Astrocyte (in vitro differentiated cells and primary cell): Measurements from ENCODE around the gene PLCH1. TPM values are rescaled to one million over a fixed set of nuclear protein-coding genes. Genes with fewer than 3 reads are reported as not detected.

Experiments used
- DNase-seq: peaks from one replicate; pipeline ENCODE4 v3.0.0-alpha.2; 2010; ENCODE audit warnings: low read depth
- FAIRE-seq: peaks from 2 replicates; lab custom pipeline; 2011; peaks lifted over from hg19 to GRCh38; lab: Jason Lieb, UNC
- H2AFZ ChIP-seq: 2 replicates; pipeline ENCODE4 v1.6.0; 2012; ENCODE audit warnings: low read depth, low read length, inconsistent platforms
- H3K27ac ChIP-seq: 2 replicates; pipeline ENCODE4 v1.5.1; 2011; ENCODE audit warnings: low read depth, low read length, inconsistent platforms
- H3K27me3 ChIP-seq: 2 replicates; pipeline ENCODE4 v1.6.0; 2011; ENCODE audit warnings: low read length, inconsistent platforms; ENCODE audit not compliant: insufficient read depth
- H3K36me3 ChIP-seq: 2 replicates; pipeline ENCODE4 v1.5.1; 2011; ENCODE audit warnings: low read length, inconsistent platforms; ENCODE audit not compliant: insufficient read depth
- H3K4me1 ChIP-seq: 2 replicates; pipeline ENCODE4 v1.5.1; 2011; ENCODE audit warnings: low read length, inconsistent platforms; ENCODE audit not compliant: insufficient read depth
- H3K4me2 ChIP-seq: 2 replicates; pipeline ENCODE4 v1.6.0; 2012; ENCODE audit warnings: low read length, inconsistent platforms
- H3K4me3 ChIP-seq: 2 replicates; pipeline ENCODE4 v1.5.1; 2011; ENCODE audit warnings: low read depth, mild to moderate bottlenecking, low read length, inconsistent platforms; ENCODE audit not compliant: insufficient read depth
- H3K79me2 ChIP-seq: 2 replicates; pipeline ENCODE4 v1.6.0; 2012; ENCODE audit warnings: mild to moderate bottlenecking, low read length, inconsistent platforms; ENCODE audit not compliant: insufficient read depth
- H3K9ac ChIP-seq: 2 replicates; pipeline ENCODE4 v1.6.0; 2012; ENCODE audit warnings: mild to moderate bottlenecking, low read length, inconsistent platforms
- H3K9me3 ChIP-seq: 2 replicates; pipeline ENCODE4 v1.5.1; 2012; ENCODE audit warnings: low read depth, mild to moderate bottlenecking, low read length, inconsistent platforms; ENCODE audit not compliant: insufficient read depth
- H4K20me1 ChIP-seq: 2 replicates; pipeline ENCODE4 v1.6.0; 2012; ENCODE audit warnings: low read length, inconsistent platforms; ENCODE audit not compliant: insufficient read depth
- H3K27ac Mint-ChIP-seq: one replicate; pipeline ENCODE4 v1.8.0; 2021; ENCODE audit warnings: mild to moderate bottlenecking, mixed read lengths; ENCODE audit not compliant: unreplicated experiment
- H3K27me3 Mint-ChIP-seq: one replicate; pipeline ENCODE4 v1.8.0; 2021; ENCODE audit warnings: low read depth, mixed read lengths; ENCODE audit not compliant: unreplicated experiment
- H3K36me3 Mint-ChIP-seq: one replicate; pipeline ENCODE4 v1.8.0; 2021; ENCODE audit warnings: low read depth, mixed read lengths; ENCODE audit not compliant: unreplicated experiment
- H3K4me1 Mint-ChIP-seq: one replicate; pipeline ENCODE4 v1.8.0; 2021; ENCODE audit warnings: low read depth, mixed read lengths; ENCODE audit not compliant: unreplicated experiment
- H3K4me3 Mint-ChIP-seq: one replicate; pipeline ENCODE4 v1.8.0; 2021; ENCODE audit warnings: mild to moderate bottlenecking, moderate library complexity, mixed read lengths; ENCODE audit not compliant: unreplicated experiment
- H3K9me3 Mint-ChIP-seq: one replicate; pipeline ENCODE4 v1.8.0; 2021; ENCODE audit warnings: mild to moderate bottlenecking, mixed read lengths; ENCODE audit not compliant: unreplicated experiment
- CTCF ChIP-seq: IDR thresholded peaks from 2 replicates; pipeline ENCODE4 v1.5.1; 2011; ENCODE audit warnings: low read depth, mild to moderate bottlenecking, inconsistent platforms, low read length, moderate library complexity; ENCODE audit not compliant: insufficient read depth
- EZH2 ChIP-seq: IDR thresholded peaks from 2 replicates; pipeline ENCODE4 v1.6.1; 2012; ENCODE audit warnings: mild to moderate bottlenecking, low read length, inconsistent platforms; ENCODE audit not compliant: insufficient read depth
- total RNA-seq: library from RNA; stranded (reverse); gene quantifications from 2 replicates; pipeline ENCODE4 v1.2.1, GENCODE V29; 2021

Gene PLCH1
- total RNA-seq, 1 donor from 2014 or later: 1.2 TPM

DNA sequence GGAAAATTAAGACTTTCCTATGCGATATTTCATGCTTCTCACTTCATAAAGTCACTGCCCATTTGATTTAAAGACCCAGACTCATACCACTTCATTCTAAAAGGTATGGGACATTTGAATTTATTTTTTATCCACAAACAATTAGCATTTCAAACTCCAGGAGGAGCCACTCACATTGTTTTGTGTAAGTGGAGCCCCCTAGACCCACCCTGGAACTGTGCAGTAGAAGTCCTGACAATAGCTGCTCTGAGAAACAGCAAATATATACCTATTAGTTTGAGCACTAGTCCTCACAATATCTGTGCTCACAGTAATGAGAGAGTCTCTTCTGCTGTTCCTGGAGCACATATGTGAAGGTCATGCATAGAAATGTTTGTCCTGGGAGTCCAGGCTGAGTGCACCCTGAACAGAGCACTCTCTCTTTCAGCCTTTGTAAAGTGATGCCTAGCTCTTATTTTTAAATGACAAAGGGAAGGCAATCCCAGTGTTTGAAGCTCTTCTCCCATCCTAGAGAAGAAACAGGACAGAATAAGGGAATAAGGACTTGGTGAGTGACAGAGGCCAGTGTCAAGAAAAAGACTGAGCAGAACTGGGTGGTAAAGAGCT lies 323.9 kb downstream of the PLCH1 start:
- TF ChIP-seq CTCF (no peak), EZH2 (no peak)
- H3K36me3 ChIP-seq: no peaks in the 10 kb centered on the region
- no peaks in the 10 kb centered on the region for H3K79me2 ChIP-seq
- no peaks in the 10 kb centered on the region for H4K20me1 ChIP-seq
- H3K4me2 ChIP-seq: no peak overlapping the region
- Mint-ChIP-seq H3K27me3 (no peaks in the 10 kb centered on the region), H3K27ac (no peak overlapping the region), H3K4me3 (no peak overlapping the region), H3K4me1 (peaks cover 10% of the 10 kb centered on the region), H3K9me3 (peaks cover 1% of the 10 kb centered on the region), H3K36me3 (no peaks in the 10 kb centered on the region)
- no peaks in the 10 kb centered on the region for H3K9me3 ChIP-seq
- no peaks in the 10 kb centered on the region for H3K27me3 ChIP-seq
- FAIRE-seq: no peak
- DNase-seq: no peak
- H3K27ac ChIP-seq: no peak overlapping the region
- H2AFZ ChIP-seq: no peak overlapping the region
- no peak overlapping the region for H3K4me3 ChIP-seq
- peaks cover 5% of the 10 kb centered on the region for H3K4me1 ChIP-seq
- no peak overlapping the region for H3K9ac ChIP-seq

DNA sequence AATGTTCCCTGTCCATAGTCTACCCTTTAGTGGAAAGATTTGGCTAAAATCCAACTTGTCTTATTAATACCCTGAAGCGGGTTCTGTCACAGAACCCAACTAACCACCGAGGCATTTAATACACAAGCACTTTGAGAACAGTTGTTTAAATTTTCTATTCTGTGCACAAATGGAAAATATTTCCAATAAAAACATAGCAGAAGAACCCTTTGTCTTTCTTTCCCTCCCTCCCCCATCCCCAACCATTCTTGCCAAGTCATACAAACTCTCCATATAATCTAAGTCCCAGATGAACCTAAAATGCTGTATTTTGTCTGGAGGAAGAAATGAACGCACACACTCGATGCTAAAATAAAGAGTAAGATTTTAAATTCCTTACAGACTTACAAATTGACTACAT lies 324.5 kb downstream of the PLCH1 start:
- H4K20me1 ChIP-seq: no peaks in the 10 kb centered on the region
- Mint-ChIP-seq H3K27me3 (no peaks in the 10 kb centered on the region), H3K4me3 (no peak overlapping the region), H3K36me3 (no peaks in the 10 kb centered on the region), H3K9me3 (peaks cover 1% of the 10 kb centered on the region), H3K27ac (no peak overlapping the region), H3K4me1 (peaks cover 10% of the 10 kb centered on the region)
- H3K27me3 ChIP-seq: no peaks in the 10 kb centered on the region
- no peak overlapping the region for H3K27ac ChIP-seq
- no peak overlapping the region for H3K9ac ChIP-seq
- no peaks in the 10 kb centered on the region for H3K36me3 ChIP-seq
- FAIRE-seq: no peak
- peaks cover 5% of the 10 kb centered on the region for H3K4me1 ChIP-seq
- no peak for TF ChIP-seq CTCF
- TF ChIP-seq EZH2: no peak
- no peaks in the 10 kb centered on the region for H3K79me2 ChIP-seq
- H3K9me3 ChIP-seq: no peaks in the 10 kb centered on the region
- DNase-seq: no peak
- no peak overlapping the region for H2AFZ ChIP-seq
- no peak overlapping the region for H3K4me2 ChIP-seq
- H3K4me3 ChIP-seq: no peak overlapping the region

GRCh38 chr3:155418407-155418806 lies 326.5 kb downstream of the PLCH1 start:
- no peaks in the 10 kb centered on the region for H3K9me3 ChIP-seq
- TF ChIP-seq EZH2: no peak
- no peak for TF ChIP-seq CTCF
- Mint-ChIP-seq H3K27ac (no peak overlapping the region), H3K36me3 (no peaks in the 10 kb centered on the region), H3K4me3 (no peak overlapping the region), H3K4me1 (peaks cover 8% of the 10 kb centered on the region), H3K9me3 (peaks cover 1% of the 10 kb centered on the region), H3K27me3 (no peaks in the 10 kb centered on the region)
- H3K27me3 ChIP-seq: no peaks in the 10 kb centered on the region
- H3K4me1 ChIP-seq: peaks cover 5% of the 10 kb centered on the region
- H3K4me2 ChIP-seq: no peak overlapping the region
- H3K27ac ChIP-seq: no peak overlapping the region
- no peaks in the 10 kb centered on the region for H3K36me3 ChIP-seq
- H2AFZ ChIP-seq: no peak overlapping the region
- H3K4me3 ChIP-seq: no peak overlapping the region
- no peak for FAIRE-seq
- H3K79me2 ChIP-seq: no peaks in the 10 kb centered on the region
- no peak overlapping the region for H3K9ac ChIP-seq
- DNase-seq: no peak
- H4K20me1 ChIP-seq: no peaks in the 10 kb centered on the region
